IPS DF 6.9 (cell line): ENCODE measurements around the gene ARFGEF2.
"Not testable (repeated sequence)": the region's sequence is repeated elsewhere in the genome, so short reads cannot be mapped to it uniquely, and the experiment has no call there.

Experiments
- DNase-seq: peaks from one replicate; pipeline ENCODE4 v3.0.0-alpha.2; 2013; ENCODE audit warnings: low read depth, low spot score
- H3K27ac ChIP-seq: one replicate; pipeline ENCODE4 v1.5.1; 2013; ENCODE audit warnings: low read length, control low read depth
- H3K27me3 ChIP-seq: 2 replicates; pipeline ENCODE4 v1.6.1; 2013; ENCODE audit warnings: mild to moderate bottlenecking, low read length; ENCODE audit not compliant: control insufficient read depth, insufficient read depth
- H3K36me3 ChIP-seq: 2 replicates; pipeline ENCODE4 v1.6.1; 2013; ENCODE audit warnings: low read length; ENCODE audit not compliant: control insufficient read depth, insufficient read depth
- H3K4me1 ChIP-seq: 2 replicates; pipeline ENCODE4 v1.6.1; 2013; ENCODE audit warnings: low read length; ENCODE audit not compliant: control insufficient read depth, insufficient read depth
- H3K4me3 ChIP-seq: 2 replicates; pipeline ENCODE4 v1.5.1; 2013; ENCODE audit warnings: mild to moderate bottlenecking, low read length
- H3K9me3 ChIP-seq: 2 replicates; pipeline ENCODE4 v1.6.1; 2013; ENCODE audit warnings: low read length, inconsistent platforms; ENCODE audit not compliant: control insufficient read depth, insufficient read depth
- WGBS: extraction: QIAGEN DNeasy Blood & Tissue Kit; methylation state at CpG from one replicate; pipeline ENCODE4 v1.1.7; 2013; ENCODE audit warnings: mixed read lengths, missing lambda C conversion rate; ENCODE audit not compliant: insufficient read length, insufficient coverage; 5-methylcytosine and 5-hydroxymethylcytosine counted together

Gene ARFGEF2

DNA sequence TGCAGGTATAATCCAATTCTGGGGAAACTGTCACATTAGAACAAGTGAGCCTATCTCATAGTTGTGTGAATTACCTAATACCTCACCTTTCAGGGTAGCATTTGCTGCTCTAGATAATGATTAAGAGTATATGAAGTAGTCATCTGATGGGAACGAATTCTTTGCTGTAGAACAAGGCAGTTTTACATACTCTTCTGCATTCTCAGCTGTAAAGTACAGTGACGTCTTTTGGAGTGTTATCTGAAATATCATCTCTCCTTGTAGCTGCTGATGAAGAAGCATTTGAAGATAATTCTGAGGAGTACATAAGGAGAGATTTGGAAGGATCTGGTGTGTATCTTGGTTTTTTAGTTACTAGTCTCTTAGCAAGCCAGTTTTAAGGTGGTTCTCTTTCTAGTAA lies 153.0 kb downstream of the ARFGEF2 start:
- no peaks in the 10 kb centered on the region for H3K9me3 ChIP-seq
- H3K4me1 ChIP-seq, result no peaks in the 10 kb centered on the region
- no peak overlapping the region for H3K27ac ChIP-seq
- peaks cover 17% of the 10 kb centered on the region for H3K36me3 ChIP-seq
- no peaks in the 10 kb centered on the region for H3K27me3 ChIP-seq
- no CpG with 5 or more reads among the region's 2 CpGs for WGBS
- no peak overlapping the region for H3K4me3 ChIP-seq
- no peak for DNase-seq

DNA sequence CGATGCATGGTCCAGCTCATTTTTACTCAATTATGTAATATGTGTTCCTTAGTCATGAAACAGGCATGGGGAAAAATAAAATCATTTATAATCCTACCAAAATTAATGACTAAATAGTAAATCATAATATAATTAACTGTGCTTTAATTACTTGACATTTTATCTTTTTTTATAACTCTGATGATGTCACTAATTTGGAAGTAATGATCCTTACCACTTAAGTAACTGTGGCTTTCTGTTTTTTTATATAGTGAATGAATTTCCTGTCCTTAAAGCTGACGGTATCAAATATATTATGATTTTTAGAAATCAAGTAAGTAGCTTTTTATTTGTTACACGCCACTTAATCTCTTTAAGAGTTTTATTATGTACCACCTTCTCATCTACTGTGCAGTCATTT lies 156.8 kb downstream of the ARFGEF2 start:
- no peaks in the 10 kb centered on the region for H3K4me1 ChIP-seq
- WGBS, result no CpG with 5 or more reads among the region's 3 CpGs
- H3K27me3 ChIP-seq, result no peaks in the 10 kb centered on the region
- H3K9me3 ChIP-seq, result no peaks in the 10 kb centered on the region
- no peak overlapping the region for H3K27ac ChIP-seq
- H3K4me3 ChIP-seq, result no peak overlapping the region
- no peak for DNase-seq
- peaks cover 17% of the 10 kb centered on the region; the same call in 1 of the 2 replicates for H3K36me3 ChIP-seq

DNA sequence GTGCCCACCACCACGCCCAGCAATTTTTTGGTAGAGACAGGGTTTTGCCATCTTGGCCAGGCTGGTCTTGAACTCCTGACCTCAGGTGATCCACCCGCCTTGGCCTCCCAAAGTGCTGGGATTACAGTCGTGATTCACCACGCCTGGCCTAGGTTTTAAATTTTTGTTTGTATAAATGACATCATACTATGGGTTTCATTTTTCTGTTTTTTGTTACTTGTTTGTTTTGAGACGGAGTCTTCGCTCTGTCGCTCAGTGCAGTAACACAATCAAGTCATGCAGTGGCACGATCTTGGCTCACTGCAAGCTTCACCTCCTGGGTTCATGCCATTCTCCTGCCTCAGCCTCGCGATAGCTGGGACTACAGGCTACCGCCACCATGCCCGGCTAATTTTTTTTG lies 160.8 kb downstream of the ARFGEF2 start:
- peaks cover 28% of the 10 kb centered on the region; the same call in 1 of the 2 replicates for H3K36me3 ChIP-seq
- no CpG with 5 or more reads among the region's 12 CpGs for WGBS
- H3K4me1 ChIP-seq, result not testable (repeated sequence)

More for the DNA sequence above, 160.8 kb downstream of the ARFGEF2 start:
- H3K27ac ChIP-seq, H3K9me3 ChIP-seq, DNase-seq, H3K4me3 ChIP-seq, H3K27me3 ChIP-seq: not testable (repeated sequence)
